ENCODE measurements around the gene OFD1.

DNA sequence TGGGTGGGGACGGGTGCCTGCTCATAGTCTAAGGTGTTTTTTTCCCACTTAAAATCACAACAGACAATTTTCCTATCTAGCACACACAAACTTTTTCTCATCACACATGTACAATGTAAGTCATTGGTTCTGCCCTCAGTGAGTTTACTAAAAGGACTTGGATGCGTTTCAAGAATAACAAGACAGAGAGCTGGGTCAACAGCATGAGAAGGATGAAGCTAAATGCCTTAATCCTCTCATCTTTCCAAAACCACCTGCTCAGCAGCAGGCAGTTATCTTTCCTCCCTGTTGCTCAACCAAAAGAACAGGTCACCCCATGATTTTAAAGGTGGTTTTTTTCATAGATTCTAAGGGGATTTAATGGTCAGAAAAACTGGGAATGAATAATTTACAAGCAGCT is 40.1 kb downstream of the OFD1 start:
- no peak for TF ChIP-seq ZNF324 (tag by site-specific recombination; IDR thresholded peaks at IDR 0.05)
- TF ChIP-seq, protein P1, sequence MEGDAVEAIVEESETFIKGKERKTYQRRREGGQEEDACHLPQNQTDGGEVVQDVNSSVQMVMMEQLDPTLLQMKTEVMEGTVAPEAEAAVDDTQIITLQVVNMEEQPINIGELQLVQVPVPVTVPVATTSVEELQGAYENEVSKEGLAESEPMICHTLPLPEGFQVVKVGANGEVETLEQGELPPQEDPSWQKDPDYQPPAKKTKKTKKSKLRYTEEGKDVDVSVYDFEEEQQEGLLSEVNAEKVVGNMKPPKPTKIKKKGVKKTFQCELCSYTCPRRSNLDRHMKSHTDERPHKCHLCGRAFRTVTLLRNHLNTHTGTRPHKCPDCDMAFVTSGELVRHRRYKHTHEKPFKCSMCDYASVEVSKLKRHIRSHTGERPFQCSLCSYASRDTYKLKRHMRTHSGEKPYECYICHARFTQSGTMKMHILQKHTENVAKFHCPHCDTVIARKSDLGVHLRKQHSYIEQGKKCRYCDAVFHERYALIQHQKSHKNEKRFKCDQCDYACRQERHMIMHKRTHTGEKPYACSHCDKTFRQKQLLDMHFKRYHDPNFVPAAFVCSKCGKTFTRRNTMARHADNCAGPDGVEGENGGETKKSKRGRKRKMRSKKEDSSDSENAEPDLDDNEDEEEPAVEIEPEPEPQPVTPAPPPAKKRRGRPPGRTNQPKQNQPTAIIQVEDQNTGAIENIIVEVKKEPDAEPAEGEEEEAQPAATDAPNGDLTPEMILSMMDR (tag by site-specific recombination; IDR thresholded peaks at IDR 0.05), result no peak
- no peak for TF ChIP-seq ZNF140 (tag by site-specific recombination; IDR thresholded peaks at IDR 0.05)
- no peak for TF ChIP-seq ZNF629 (tag by site-specific recombination; IDR thresholded peaks at IDR 0.05)
- no peak for TF ChIP-seq MZF1 (tag by site-specific recombination; IDR thresholded peaks at IDR 0.05; ENCODE audit: borderline replicate concordance)
- no peak for TF ChIP-seq ZNF416 (tag by site-specific recombination; IDR thresholded peaks at IDR 0.05)
- TF ChIP-seq, protein P2, sequence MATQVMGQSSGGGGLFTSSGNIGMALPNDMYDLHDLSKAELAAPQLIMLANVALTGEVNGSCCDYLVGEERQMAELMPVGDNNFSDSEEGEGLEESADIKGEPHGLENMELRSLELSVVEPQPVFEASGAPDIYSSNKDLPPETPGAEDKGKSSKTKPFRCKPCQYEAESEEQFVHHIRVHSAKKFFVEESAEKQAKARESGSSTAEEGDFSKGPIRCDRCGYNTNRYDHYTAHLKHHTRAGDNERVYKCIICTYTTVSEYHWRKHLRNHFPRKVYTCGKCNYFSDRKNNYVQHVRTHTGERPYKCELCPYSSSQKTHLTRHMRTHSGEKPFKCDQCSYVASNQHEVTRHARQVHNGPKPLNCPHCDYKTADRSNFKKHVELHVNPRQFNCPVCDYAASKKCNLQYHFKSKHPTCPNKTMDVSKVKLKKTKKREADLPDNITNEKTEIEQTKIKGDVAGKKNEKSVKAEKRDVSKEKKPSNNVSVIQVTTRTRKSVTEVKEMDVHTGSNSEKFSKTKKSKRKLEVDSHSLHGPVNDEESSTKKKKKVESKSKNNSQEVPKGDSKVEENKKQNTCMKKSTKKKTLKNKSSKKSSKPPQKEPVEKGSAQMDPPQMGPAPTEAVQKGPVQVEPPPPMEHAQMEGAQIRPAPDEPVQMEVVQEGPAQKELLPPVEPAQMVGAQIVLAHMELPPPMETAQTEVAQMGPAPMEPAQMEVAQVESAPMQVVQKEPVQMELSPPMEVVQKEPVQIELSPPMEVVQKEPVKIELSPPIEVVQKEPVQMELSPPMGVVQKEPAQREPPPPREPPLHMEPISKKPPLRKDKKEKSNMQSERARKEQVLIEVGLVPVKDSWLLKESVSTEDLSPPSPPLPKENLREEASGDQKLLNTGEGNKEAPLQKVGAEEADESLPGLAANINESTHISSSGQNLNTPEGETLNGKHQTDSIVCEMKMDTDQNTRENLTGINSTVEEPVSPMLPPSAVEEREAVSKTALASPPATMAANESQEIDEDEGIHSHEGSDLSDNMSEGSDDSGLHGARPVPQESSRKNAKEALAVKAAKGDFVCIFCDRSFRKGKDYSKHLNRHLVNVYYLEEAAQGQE (tag by site-specific recombination; IDR thresholded peaks at IDR 0.05), result no peak
- no peak for TF ChIP-seq ZNF121 (tag by site-specific recombination; IDR thresholded peaks at IDR 0.05)
- TF ChIP-seq ZNF133 (tag by site-specific recombination; IDR thresholded peaks at IDR 0.05), result no peak
